Upper lobe of left lung (tissue), 4 donors: ENCODE data around the gene ADAMTS8.

Source experiments
- CTCF ChIP-seq, 6 experiments: fragments of 450-650 bp in 4 of 6; fragments of 200-600 bp in 2 of 6; sonication (generic) in 2 of 6; IDR thresholded peaks; one replicate each; pipeline ENCODE4 v1.5.1; 2016 to 2019; ENCODE audit warnings: antibody characterized with exemption in 6 of 6
- EP300 ChIP-seq, 4 donors: sonication (generic); formaldehyde crosslinking; IDR thresholded peaks; one replicate each; pipeline ENCODE4 v1.5.1; 2017; ENCODE audit warnings: antibody characterized with exemption in 4 of 4, control low read depth in 2 of 4
- POLR2AphosphoS5 ChIP-seq, 2 donors: sonication (generic); formaldehyde crosslinking; IDR thresholded peaks; one replicate each; pipeline ENCODE4 v1.5.1; 2017; ENCODE audit warnings: antibody characterized with exemption in 2 of 2

DNA sequence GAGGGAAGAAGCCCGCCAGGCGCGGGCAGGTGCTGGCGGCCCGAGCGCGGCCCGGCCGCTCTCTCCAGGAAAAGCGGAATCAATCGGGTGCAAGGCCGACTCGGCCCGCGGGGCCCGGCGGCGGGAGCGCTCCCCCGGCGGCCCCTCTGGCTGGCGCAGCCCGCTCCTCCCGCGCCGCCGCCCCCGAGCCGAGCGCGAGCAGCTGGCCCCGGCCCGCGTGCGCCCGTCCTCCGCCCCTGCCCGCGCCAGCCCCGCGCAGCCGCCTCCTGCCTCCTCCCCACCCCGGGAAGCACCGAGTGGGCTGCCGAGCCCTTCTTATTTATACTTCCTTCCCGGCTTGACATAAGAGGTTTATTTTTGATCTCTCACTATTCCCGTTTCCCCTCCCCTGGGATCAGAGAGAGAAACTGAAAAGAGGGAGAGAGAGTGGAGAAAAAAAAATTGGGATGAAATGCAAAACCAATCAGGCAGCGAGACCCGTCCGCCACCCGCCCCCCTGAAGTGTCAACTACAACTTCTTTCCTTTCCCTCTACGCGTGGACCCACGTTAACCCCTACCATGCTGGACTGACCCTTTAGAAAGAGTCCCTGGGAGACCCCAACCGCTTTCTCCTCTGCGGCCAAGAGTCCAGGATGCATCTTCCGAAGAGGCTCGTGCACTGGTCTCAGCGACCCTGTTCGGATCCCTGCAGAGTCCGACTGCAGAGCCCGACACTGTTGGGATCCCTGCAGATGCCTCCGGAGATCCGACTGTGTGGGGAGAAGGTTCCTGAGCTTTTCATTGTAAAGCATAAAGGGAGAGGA lies at the start of gene ADAMTS8:
- TF ChIP-seq POLR2AphosphoS5 (IDR thresholded peaks at IDR 0.05) (no peak), CTCF (IDR thresholded peaks at IDR 0.05) (peak in 1 of 6 experiments; percentile 26), EP300 (IDR thresholded peaks at IDR 0.05) (no peak)
